ENCODE results near the gene APMAP. TPM values are rescaled to one million over a fixed set of nuclear protein-coding genes. Genes with fewer than 3 reads are reported as not detected.

APMAP gene
- polyA plus RNA-seq, 3 donors = 52.2 to 341 (median 81.1) TPM

DNA sequence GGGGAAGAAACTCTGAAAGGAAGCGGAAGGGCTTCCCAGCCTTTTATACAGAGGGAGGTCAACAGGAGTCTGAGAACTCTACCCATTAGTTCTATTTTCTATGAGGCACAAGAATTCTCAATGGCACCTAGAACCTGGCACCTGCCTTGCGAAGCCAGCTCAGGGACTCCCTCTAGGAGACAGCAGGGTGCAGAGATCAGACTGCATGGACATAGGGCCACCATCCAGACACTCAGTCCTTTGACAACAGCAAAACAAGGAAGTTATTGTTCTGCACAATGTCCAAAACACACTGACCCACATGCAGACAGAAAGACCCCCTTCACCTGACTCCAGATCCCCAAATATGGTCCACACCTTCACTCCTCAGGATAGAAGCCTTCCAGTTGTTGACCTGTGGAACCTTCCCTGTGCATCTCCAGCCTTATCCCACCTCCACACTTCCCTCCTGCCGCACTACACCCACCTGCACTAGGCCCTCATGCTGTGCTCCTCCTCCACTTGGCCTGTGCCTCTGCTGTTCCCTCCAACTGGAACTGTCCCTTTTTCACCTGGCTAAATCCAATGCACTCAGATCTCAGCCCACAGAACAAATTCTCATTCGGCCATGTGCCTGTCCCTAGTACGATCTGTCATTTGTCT lies 37.6 kb upstream of the APMAP start:
- H3K27ac ChIP-seq (ENCODE audit: low read depth, low read length) = no peak overlapping the region

DNA sequence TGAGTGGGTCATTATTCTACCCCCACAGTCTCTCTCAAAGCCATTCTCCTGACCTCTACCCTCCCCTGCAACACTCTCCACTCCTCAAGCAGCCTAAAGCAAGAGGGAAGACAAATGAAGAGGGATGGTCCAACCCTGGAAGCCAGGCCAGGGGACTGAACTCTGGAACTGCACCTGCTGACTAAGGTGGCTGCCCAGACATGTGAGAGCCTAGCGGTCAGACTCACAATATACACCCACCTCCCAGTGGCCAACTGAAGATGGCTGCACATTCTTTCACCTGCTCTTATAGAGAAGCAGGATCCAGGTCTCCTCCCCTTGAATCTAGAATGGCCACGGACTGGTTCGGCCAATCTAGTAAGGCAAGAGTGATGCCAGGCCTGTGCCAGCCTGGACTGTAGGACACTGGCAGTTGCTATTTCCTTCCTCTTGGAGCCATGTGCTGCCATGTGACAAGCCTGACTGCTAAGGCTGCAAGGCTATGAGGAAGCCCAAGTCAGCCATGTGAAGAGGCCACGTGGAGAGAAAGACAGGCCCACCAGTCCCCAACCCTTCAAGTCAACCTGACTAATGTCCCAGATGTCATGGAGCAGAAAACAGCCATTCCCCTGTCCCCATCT lies 33.5 kb upstream of the APMAP start:
- 85 to 91% (median 89%) methylated on average over 4 of the region's 4 CpGs for WGBS, 3 donors
- no peak overlapping the region for H3K27ac ChIP-seq (ENCODE audit: low read depth, low read length)

More for the DNA sequence above, 37.6 kb upstream of the APMAP start:
- WGBS, 3 donors = 91 to 96% (median 96%) methylated on average over 5 of the region's 5 CpGs

DNA sequence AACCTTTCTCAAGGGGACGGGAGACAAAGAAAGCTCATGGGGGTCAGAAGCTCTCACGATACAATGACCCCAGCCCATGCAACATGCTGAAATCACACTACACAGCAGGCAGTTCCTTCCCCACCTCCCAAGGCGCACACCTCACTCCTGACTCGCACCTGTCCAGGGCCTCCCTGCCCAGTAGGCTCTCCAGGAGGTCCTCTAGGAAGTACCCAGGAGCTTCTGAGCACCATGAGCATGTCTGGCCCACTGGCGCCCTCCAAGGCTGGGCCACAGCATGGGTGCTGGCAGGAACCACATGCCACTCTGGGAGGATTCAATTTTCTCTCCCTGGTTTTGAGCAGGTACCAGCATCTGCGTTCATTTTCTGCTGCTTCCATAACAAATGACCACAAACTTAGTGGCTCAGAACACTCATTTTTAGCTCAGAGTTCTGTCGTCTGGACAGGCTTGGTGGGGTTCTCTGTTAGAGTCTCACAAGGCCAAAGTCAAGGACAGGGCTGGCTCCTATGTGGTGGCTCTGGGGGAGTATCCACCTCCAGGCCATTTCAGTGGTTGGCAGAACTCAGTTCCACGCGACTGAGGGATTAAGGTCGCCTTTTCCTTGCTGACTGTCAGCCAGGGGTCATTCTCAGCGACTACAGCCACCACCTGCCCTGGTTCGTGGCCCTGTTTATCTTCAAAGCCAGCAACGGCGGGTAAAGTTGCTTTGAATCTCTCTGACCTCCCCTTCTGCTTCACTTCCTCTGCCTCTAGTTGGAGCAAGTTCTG lies 32.7 kb upstream of the APMAP start:
- H3K27ac ChIP-seq (ENCODE audit: low read depth, low read length) = no peak overlapping the region
- 62 to 94% (median 92%) methylated on average over 14 of the region's 14 CpGs for WGBS, 3 donors

DNA sequence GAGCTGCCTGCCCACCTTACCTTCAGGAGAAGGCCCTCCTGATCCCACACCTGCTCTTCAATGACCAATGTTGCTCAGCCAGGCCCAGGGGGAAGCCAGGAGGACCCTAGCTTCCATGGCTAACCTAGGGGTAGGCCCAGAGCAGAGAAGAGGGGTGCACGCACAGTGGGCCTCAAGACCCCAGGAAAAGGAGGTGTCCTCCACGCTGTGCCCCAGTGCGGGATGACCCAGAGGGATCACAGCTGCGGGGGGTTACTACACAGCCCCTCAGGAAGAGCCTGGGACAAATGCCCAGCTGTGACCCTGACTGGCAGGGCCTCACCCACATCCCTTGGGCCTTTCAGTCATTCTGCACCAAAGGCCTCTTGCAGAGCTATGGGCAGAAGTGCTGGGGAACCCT lies 31.6 kb upstream of the APMAP start:
- H3K27ac ChIP-seq (ENCODE audit: low read depth, low read length) = no peak overlapping the region
- 84 to 92% (median 89%) methylated on average over 4 of the region's 4 CpGs for WGBS, 3 donors

DNA sequence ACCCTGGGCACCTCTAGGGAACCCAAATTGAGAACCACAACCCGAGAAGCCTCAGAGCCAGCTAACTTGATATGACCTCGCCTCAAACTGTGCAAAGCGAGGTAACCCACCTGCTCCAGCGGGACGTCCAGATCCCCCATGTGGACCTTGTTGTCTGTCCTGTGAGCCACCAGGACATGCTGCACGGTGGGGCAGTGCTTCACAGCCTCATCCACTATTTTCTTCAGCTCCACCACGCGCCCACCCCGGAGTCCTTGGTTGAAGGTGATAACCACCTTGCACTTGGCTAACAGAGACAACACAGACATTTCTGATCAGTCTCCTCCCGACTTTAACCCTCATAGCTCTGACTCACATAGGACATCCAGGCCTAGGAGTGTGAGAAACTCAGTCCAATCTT lies 30.8 kb upstream of the APMAP start:
- 66 to 83% (median 81%) methylated on average over 10 of the region's 10 CpGs for WGBS, 3 donors
- H3K27ac ChIP-seq (ENCODE audit: low read depth, low read length) = no peak overlapping the region

DNA sequence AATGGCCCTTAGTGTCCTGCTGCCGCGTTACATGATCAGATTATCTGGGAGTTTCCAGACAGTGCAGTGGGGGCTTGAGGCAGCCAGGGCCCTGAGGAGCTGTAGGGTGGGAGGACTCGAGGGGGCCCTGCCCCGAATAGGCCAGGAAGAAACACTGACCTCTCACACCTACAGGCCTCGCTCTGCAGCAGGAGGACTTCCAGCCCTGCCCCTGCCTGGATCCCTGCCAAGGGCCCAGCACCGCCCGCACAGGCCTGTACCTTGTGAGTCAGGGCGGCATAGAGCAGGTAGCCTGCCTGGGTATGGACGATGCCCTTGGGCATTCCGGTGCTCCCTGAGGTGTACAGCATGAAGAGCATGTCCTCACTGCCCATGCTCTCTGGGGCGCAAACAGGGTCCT lies 30.1 kb upstream of the APMAP start:
- WGBS, 3 donors = 38 to 82% (median 79%) methylated on average over 11 of the region's 11 CpGs
- H3K27ac ChIP-seq (ENCODE audit: low read depth, low read length) = no peak overlapping the region

DNA sequence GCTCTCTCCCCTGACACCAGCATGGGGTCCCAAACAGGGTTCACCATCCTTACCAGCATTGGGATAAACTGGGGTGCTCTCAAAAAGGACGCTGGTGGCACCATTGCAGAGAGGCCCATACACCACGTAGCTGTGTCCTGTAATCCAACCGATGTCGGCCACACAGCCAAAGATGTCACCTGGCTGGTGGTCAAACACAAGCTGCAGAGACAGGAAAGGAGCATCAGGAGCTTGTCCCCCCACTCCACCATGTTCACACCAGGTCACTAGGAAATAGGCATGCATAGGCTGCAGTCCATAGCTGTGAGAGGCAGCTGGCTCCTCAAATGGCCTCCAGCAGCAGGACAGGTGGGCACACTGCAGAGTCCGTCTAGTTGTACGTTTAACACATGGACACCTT lies 28.8 kb upstream of the APMAP start:
- 86 to 99% (median 97%) methylated on average over 6 of the region's 6 CpGs for WGBS, 3 donors
- no peak overlapping the region for H3K27ac ChIP-seq (ENCODE audit: low read depth, low read length)

DNA sequence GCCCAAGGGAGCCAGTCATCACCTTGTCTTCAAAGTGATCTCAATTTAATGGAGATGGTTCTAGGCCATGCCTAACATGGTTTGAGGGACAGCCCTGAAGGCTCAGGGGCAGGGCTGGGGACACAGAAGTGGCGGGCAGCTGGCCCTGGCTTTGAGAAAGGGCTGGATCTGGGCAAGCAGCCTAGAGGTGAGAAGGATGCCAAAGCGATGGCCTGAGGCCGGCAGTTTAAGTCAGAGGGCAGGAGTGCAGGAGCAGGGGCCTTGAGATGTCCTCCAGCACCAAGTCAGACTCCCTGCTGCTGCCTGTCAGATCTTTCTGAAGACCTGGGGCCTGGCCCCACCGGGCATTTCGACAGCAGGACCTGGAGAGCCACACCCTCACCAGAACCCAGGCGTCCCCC lies 28.4 kb upstream of the APMAP start:
- H3K27ac ChIP-seq (ENCODE audit: low read depth, low read length) = no peak overlapping the region
- 31 to 93% (median 73%) methylated on average over 6 of the region's 6 CpGs for WGBS, 3 donors

DNA sequence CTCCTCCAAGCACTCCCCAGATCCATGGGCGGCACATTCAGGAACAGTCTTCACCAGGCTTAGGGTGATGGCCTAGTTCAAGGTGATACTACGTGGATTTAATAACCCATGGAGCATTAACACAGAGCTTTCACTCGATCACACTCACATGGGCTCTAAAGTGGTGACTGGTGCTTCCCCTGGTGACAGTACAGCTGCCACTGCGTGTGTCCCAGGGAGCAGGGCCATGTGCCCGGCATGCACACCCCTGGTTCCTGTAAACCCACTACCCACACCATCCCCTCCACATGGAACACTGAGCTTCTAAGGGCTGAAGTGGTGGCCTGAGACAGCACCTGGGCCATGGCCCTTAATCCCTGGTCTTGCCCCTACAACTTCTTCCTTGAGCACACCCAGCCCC lies 27.8 kb upstream of the APMAP start:
- H3K27ac ChIP-seq (ENCODE audit: low read depth, low read length) = no peak overlapping the region
- 88 to 98% (median 96%) methylated on average over 5 of the region's 5 CpGs for WGBS, 3 donors

DNA sequence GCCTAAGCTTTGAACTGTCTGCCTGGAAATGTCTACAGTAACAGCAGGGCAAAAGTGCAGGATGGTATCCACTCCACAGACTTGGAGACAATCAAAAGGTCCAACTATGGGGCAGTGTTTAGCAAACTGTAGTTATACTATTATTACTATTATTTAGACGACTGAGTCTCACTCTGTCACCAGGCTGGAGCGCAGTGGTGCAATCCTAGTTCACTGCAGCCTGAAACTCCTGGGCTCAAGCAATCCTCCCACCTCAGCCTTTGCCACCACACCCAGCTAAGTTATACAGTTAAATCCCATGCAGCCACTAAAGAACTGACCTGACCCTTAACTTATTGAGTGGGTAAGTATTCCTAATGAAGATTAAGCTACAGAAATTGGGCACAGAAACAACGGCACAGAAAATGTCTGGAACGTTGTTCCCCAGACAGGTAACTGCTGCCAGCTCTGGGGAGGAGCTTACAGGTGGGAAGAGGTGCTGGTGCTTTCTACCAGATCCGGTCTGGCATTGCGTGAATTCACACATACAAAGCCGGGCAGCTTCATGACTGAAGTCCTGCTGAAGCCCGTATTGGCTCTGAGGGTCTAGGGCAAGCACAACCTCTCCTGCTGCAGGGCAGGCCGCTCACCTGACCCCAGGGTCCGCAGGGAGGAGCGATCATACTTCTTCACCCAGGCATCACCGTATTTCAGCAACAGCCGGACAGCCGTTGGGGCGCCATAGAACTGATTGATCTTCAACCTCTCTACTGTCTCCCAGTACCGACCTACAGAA lies 27.0 kb upstream of the APMAP start:
- no peak overlapping the region for H3K27ac ChIP-seq (ENCODE audit: low read depth, low read length)

DNA sequence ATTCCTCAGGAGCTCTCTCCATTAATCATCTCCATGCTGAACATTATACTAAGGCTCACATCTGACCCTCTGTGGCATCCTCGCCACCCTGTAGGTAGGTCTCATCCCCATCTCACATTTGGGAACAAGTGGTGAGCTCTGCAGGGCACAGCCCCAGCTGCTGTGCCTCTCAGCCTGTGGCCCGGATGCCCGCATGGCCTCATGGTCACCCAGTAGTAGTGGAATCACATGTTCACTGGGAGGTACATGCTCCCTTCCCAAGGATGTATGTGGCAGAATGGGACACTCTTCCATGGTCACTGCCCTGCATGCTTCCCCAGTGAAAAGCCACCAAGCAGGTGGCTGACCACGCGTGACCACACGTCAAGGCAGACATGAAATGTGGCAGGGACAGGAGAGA lies 26.3 kb upstream of the APMAP start:
- 71 to 100% (median 95%) methylated on average over 6 of the region's 6 CpGs for WGBS, 3 donors
- H3K27ac ChIP-seq (ENCODE audit: low read depth, low read length) = no peak overlapping the region

More for the DNA sequence above, 27.0 kb upstream of the APMAP start:
- 51 to 92% (median 88%) methylated on average over 16 of the region's 16 CpGs for WGBS, 3 donors

DNA sequence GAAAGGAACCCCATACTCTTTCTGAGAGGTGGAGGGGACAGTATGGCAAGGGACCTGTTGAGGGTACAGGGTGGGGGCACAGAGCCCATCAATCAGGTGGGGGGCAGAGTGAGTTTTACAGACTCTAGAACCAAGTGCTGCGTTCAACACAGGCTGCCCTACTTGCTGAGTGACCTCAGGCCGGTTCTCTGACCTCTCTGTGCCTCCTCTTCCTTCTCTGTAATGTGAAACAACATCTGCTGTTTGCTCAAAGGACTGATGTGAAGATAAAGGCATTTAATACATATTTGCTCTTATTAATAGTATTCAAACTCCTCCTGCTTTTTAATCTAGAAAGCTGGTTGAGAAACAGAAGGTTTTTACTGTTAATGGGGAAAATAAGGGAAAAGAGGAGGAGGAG lies 25.9 kb upstream of the APMAP start:
- 30 to 89% (median 82%) methylated on average over 2 of the region's 2 CpGs for WGBS, 3 donors
- H3K27ac ChIP-seq (ENCODE audit: low read depth, low read length) = no peak overlapping the region

DNA sequence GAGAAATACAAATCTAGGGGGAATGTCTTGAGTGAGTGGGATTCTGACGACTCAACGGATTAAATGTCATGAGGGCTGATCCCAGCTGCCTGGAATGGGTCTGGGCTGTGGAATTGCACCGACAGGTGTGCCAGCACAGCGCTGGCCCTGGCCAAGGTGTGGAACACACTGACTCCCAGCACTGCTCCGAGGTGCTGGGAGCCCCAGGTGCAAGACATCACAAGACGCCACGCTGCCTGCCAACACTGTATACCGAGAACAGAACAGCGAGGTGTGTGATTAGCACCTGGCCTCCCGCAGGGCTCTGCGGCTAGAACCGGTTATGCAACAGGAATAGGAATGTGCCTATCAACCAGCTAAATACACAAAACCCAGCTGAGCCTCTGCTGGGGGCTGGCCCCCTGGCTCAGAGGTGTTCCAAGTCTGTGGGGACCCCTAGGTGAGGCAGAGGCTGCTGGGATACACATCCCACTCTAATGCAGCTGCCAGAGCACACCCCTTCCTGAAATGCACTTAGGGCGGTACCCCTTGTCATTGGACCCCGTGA lies 24.8 kb upstream of the APMAP start:
- no peak overlapping the region for H3K27ac ChIP-seq (ENCODE audit: low read depth, low read length)
- 26 to 85% (median 83%) methylated on average over 14 of the region's 14 CpGs for WGBS, 3 donors

DNA sequence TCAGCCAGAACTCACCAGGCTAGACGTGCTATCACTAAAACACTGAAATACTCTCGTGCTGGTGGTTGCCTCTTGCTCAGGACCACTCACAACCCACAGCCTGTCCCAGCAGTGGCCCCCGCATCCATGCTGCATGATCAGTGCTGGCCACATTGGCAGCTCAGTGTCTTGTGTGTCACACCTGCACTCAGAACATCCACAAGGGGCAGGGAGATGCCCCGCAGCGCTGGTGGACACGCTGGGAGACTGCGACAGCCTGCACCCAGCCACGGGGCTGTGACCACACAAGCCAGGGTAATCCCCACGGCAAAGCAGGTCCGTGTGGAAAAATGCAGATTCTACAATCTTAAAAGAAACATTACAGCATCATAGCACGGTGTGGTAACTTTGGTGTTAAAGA lies 23.9 kb upstream of the APMAP start:
- no peak overlapping the region for H3K27ac ChIP-seq (ENCODE audit: low read depth, low read length)
- 66 to 94% (median 88%) methylated on average over 11 of the region's 11 CpGs for WGBS, 3 donors

DNA sequence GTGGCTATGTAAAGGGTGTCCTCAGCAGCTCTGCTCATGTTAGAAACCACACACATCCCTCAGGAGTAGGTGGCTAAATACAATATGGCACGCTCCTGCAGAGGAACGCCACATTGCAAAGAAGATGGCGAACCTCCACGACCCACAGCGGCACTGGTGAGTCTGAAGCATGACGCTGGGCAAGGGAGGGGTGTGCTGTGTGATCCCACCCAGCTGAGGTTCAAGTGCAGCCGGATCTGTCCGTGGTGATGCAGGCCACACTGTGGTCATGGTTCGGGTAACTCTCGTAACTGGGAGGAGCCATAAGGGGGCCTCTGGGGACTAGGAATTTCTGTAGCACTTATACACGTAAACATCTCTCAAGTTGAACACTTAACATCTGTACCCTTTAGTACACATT lies 23.4 kb upstream of the APMAP start:
- H3K27ac ChIP-seq (ENCODE audit: low read depth, low read length) = no peak overlapping the region
- 82 to 88% (median 84%) methylated on average over 11 of the region's 11 CpGs for WGBS, 3 donors

DNA sequence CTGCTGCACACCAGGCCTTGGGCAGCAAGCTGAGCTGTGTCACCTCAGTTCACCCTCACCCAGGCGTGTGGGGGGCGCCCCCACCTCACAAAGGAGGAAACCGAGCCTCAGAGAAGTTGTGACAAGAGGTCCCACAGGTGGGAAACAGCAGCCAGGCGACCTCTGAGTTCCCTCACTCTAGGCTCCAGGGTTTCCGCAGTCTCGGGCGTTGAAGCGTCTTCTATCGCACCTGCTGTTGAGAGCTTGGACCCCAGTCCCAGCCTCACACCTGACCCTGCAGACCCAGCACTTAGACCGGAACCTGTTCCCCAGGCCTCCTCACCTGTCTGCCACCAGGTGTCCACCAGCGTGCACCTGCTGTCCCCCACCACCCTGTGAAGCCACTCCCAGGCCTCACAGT lies 22.3 kb upstream of the APMAP start:
- no peak overlapping the region for H3K27ac ChIP-seq (ENCODE audit: low read depth, low read length)
- WGBS, 3 donors = 91 to 93% (median 93%) methylated on average over 11 of the region's 11 CpGs

DNA sequence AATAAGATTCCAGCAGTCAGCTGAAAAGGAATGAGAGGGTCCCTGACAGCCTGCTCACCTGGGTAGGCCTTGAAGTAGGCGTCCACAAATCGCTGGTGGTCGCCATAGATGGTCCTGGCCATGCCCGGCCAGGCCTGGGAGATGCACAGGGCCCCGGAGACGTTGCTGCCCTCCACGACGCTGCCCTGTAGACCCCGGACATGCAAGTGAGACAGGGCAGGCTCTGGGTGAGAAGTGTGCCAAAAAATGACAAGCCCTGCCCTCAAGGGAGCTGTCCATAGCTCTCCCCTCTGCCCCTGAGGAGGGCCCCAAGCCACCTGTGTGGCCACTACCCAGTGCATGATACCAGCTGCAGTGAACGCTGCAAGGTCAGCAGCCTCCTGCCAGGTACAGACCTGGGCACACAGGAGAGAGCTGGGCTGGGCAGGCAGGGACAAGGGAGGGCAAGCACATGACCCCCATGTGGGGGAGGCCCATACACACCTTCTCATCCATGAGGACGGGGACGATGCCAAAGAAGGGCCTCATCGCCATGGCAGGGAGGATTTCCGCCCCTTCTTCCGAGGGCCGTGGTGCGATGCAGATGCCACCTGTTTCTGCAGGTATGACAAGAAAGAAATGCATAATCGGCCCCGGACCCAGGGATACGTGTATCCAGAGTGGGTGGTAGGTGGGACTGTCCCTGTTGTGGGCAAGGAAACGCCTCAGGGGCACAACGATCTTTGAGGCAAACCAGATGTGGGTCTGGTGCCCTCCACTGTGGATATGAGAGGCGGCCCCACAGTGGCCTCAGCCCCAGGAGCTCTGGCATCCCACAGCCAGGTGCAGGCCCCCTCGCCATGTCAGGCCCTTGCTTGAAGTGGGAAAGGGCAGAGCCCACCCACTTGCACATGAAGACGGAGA lies 21.2 kb upstream of the APMAP start:
- no peak overlapping the region for H3K27ac ChIP-seq (ENCODE audit: low read depth, low read length)
- 89 to 95% (median 94%) methylated on average over 25 of the region's 25 CpGs for WGBS, 3 donors

All from adipose tissue (tissue), 3 donors.